AG04450 (cell line): ENCODE results near the gene TTC21A. TPM values are rescaled to one million over a fixed set of nuclear protein-coding genes. Genes with fewer than 3 reads are reported as not detected.

ENCODE experiments used
- CTCF ChIA-PET: fragments of 300-600, 350-600 bp; formaldehyde crosslinking; extraction: SDS; loops from one replicate; lab custom pipeline; 2022; ENCODE audit warnings: antibody characterized with exemption, inconsistent platforms; lab: Charles Lee
- POLR2A ChIA-PET: fragments of 350-600 bp; formaldehyde crosslinking; extraction: SDS; loops from one replicate; lab custom pipeline; 2021; ENCODE audit warnings: antibody characterized with exemption, inconsistent platforms; lab: Yijun Ruan, JAX
- DNase-seq: peaks from one replicate; pipeline ENCODE4 v3.0.0-alpha.2; 2011; ENCODE audit warnings: low read depth, low spot score
- H3K27ac ChIP-seq: one replicate; pipeline ENCODE4 v1.5.1; 2012; ENCODE audit warnings: low read depth, low read length, control low read depth
- H3K27me3 ChIP-seq: one replicate; pipeline ENCODE4 v1.6.0; 2012; ENCODE audit warnings: low read length; ENCODE audit not compliant: control insufficient read depth, insufficient read depth
- H3K4me3 ChIP-seq: 2 replicates; pipeline ENCODE4 v1.5.1; 2011; ENCODE audit warnings: mild to moderate bottlenecking, low read depth, low read length, control low read depth
- H3K9me3 ChIP-seq: 2 replicates; pipeline ENCODE4 v1.5.1; 2012; ENCODE audit warnings: low read length; ENCODE audit not compliant: control insufficient read depth, insufficient read depth
- CTCF ChIP-seq: IDR thresholded peaks from 2 replicates; pipeline ENCODE4 v1.5.1; 2011; ENCODE audit warnings: low read depth, low read length, control low read depth, inconsistent platforms
- polyA plus RNA-seq: library from polyadenylated mRNA; depleted of rRNA; stranded (reverse); fragments of >200 nt; gene quantifications from 2 replicates; pipeline ENCODE4 v1.2.3, GENCODE V29; 2011

TTC21A gene
- polyA plus RNA-seq, 1 experiment: 1.6 TPM

DNA sequence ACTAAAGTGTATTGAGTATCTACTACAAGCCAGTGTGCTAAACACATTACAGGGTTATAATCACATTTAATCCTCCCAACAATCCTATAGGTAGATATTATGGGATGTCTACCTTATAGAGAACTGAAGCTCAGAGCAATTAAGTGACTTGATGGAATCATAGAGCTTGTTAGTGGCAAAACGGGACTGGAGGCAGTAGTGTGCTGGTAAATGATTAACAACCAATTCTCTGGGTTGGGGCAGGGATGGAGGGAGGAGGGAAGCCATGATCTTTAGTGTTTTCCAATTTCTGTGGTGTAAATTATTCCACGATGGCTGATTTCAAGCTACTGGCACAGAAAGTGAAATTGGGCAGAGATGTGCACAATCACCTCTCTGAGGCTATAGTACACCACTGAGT, 64.4 kb downstream of the TTC21A start:
- ChIA-PET CTCF (interaction anchor here (1.8 kb wide), 1 partner anchor 120 kb away, joined by 5 read pairs; no protein-coding TSS in a partner anchor), POLR2A (no interaction called here)
- Histone ChIP-seq H3K27me3 (no peaks in the 10 kb centered on the region), H3K4me3 (no peak overlapping the region), H3K9me3 (no peaks in the 10 kb centered on the region), H3K27ac (no peak overlapping the region)
- no peak for TF ChIP-seq CTCF
- no peak for DNase-seq

GRCh38 chr3:39173318-39174125, 66.0 kb downstream of the TTC21A start:
- no peak for TF ChIP-seq CTCF
- Histone ChIP-seq H3K27ac (no peak overlapping the region), H3K4me3 (no peak overlapping the region), H3K27me3 (no peaks in the 10 kb centered on the region), H3K9me3 (no peaks in the 10 kb centered on the region)
- POLR2A ChIA-PET: no interaction called here
- CTCF ChIA-PET: interaction anchor here (0.7 to 1.1 kb wide), 3 partner anchors 16 to 47 kb away, joined by 3 read pairs; no protein-coding TSS in a partner anchor
- no peak for DNase-seq

DNA sequence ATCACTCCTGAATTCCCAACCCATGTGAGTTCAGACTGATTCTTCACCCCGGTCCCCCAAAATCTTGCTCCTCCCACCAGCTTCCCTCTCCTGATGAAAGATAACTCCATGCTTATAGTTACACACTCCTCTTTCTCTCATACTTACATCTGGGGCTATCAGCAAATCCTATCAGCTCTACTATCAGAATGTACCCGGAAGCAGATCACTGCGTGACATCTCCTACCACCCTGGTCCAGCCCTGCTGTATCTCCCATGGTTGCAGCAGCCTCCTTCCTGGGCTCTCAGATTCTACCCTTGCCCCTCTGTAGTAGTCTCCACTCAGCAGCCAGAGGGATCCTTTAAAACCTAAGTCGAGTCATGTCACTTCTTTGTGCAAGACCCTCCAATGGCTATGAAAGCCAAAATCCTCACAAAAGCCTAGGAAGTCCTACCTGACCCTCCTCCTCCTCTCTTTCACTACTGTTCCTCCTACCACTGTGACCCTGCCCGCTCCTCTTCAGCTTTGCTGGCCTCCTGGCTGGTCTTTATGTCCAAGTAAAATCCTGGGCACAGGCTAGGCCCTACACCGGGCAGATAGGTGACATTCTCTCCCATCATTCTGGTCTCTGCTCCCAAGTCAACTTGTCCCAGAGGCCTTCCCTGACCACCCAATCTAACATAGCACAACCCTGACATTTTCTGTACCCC, 68.7 kb downstream of the TTC21A start:
- DNase-seq: no peak
- CTCF ChIA-PET: interaction anchor here (1.0 to 1.3 kb wide), 3 partner anchors 25 to 115 kb away, joined by 3 read pairs; no protein-coding TSS in a partner anchor
- POLR2A ChIA-PET: interaction anchor here (3.1 kb wide), 1 partner anchor 9 kb away, joined by 27 read pairs; no protein-coding TSS in a partner anchor
- Histone ChIP-seq H3K9me3 (no peaks in the 10 kb centered on the region), H3K27ac (no peak overlapping the region), H3K27me3 (no peaks in the 10 kb centered on the region), H3K4me3 (no peak overlapping the region)
- TF ChIP-seq CTCF: no peak

- H3K27me3 ChIP-seq: no peaks in the 10 kb centered on the region
- no peaks in the 10 kb centered on the region for H3K9me3 ChIP-seq
- POLR2A ChIA-PET: interaction anchor here (0.6 to 3.1 kb wide), 5 partner anchors 10 to 1155 kb away, joined by 3 to 27 read pairs (median 5); partner anchors contain the start of genes GORASP1 and TTC21A
- CTCF ChIA-PET: interaction anchor here (0.6 to 2.6 kb wide), 7 partner anchors 10 to 698 kb away, joined by 3 to 38 read pairs (median 3); no protein-coding TSS in a partner anchor
- no peak for TF ChIP-seq CTCF
- peak; percentile 86 for DNase-seq
- peak overlapping the region; percentile 90 for H3K27ac ChIP-seq
- H3K4me3 ChIP-seq: peak overlapping the region; percentile 62
These were observed 70.3 kb downstream of the TTC21A start for GRCh38 chr3:39177708-39178332.
